IMR-90 (cell line): ENCODE data around the gene PAK5. TPM values are rescaled to one million over a fixed set of nuclear protein-coding genes. Genes with fewer than 3 reads are reported as not detected.

Experiments
- ATAC-seq: fragments of 200-7000 bp; cut with Tn5 transposase; 2 replicates; pipeline ENCODE4 v1.9.1; 2020; ENCODE audit warnings: low read depth, mild to moderate bottlenecking, moderate library complexity
- BruUV-seq: library from RNA; stranded (reverse); fragments of 400-500 nt; replicated peaks from 2 replicates; lab custom pipeline; 2021; lab: Mats Ljungman, UMichigan
- CTCF ChIA-PET: fragments of 300-600 bp; formaldehyde crosslinking; extraction: SDS; loops from one replicate; lab custom pipeline; 2021; ENCODE audit warnings: antibody characterized with exemption; lab: Yijun Ruan, JAX
- POLR2A ChIA-PET: fragments of 300-600 bp; sonication (Branson Sonifier 250); formaldehyde crosslinking; loops from one replicate; lab custom pipeline; 2022; ENCODE audit warnings: antibody characterized with exemption; ENCODE audit not compliant: unreplicated experiment; lab: Charles Lee
- DNase-seq: peaks from one replicate; pipeline ENCODE4 v3.0.0; 2013
- H2AFZ ChIP-seq: replicated peaks from 2 replicates; pipeline ENCODE3; 2013; ENCODE audit warnings: low read length, mild to moderate bottlenecking; ENCODE audit not compliant: poor library complexity
- H2AK5ac ChIP-seq: 2 replicates; pipeline ENCODE4 v1.6.1; 2013; ENCODE audit warnings: low read depth, low read length, inconsistent platforms
- H2AK9ac ChIP-seq: replicated peaks from 2 replicates; pipeline ENCODE3; 2013; ENCODE audit warnings: mild to moderate bottlenecking, low read depth, low read length, moderate library complexity; ENCODE audit not compliant: poor library complexity
- H2BK120ac ChIP-seq: 2 replicates; pipeline ENCODE4 v1.6.1; 2013; ENCODE audit warnings: low read depth, low read length, inconsistent platforms
- H2BK15ac ChIP-seq: 3 replicates; pipeline ENCODE4 v1.6.1; 2013; ENCODE audit warnings: low read depth, low read length, inconsistent platforms
- H2BK20ac ChIP-seq: 2 replicates; pipeline ENCODE4 v1.6.1; 2013; ENCODE audit warnings: low read depth, mild to moderate bottlenecking, inconsistent platforms, low read length, moderate library complexity
- H2BK5ac ChIP-seq: 2 replicates; pipeline ENCODE4 v1.6.1; 2013; ENCODE audit warnings: mild to moderate bottlenecking, low read depth, low read length, inconsistent platforms; ENCODE audit not compliant: poor library complexity, severe bottlenecking
- H3K14ac ChIP-seq: replicated peaks from 2 replicates; pipeline ENCODE4 v1.6.1; 2013; ENCODE audit warnings: low read depth, low read length, inconsistent platforms
- H3K18ac ChIP-seq: 2 replicates; pipeline ENCODE4 v1.6.1; 2013; ENCODE audit warnings: low read depth, low read length, control low read depth
- H3K23ac ChIP-seq: 2 replicates; pipeline ENCODE4 v1.6.1; 2013; ENCODE audit warnings: low read depth, low read length, inconsistent platforms
- H3K27ac ChIP-seq: 2 replicates; pipeline ENCODE4 v1.5.1; 2013; ENCODE audit warnings: mild to moderate bottlenecking, control low read depth, low read length; ENCODE audit not compliant: insufficient read depth
- H3K27me3 ChIP-seq: 2 replicates; pipeline ENCODE4 v1.6.1; 2013; ENCODE audit warnings: low read length; ENCODE audit not compliant: control insufficient read depth, insufficient read depth
- H3K36me3 ChIP-seq: 2 replicates; pipeline ENCODE4 v1.6.1; 2013; ENCODE audit warnings: low read length, mixed read lengths; ENCODE audit not compliant: control insufficient read depth, insufficient read depth
- H3K4ac ChIP-seq: 2 replicates; pipeline ENCODE4 v1.6.1; 2013; ENCODE audit warnings: low read depth, low read length, inconsistent platforms
- H3K4me1 ChIP-seq: 2 replicates; pipeline ENCODE4 v1.6.1; 2013; ENCODE audit warnings: low read length, mixed read lengths; ENCODE audit not compliant: control insufficient read depth, insufficient read depth
- H3K4me2 ChIP-seq: 2 replicates; pipeline ENCODE4 v1.6.1; 2013; ENCODE audit warnings: low read depth, mild to moderate bottlenecking, control low read depth, low read length, moderate library complexity
- H3K4me3 ChIP-seq: 2 replicates; pipeline ENCODE4 v1.5.1; 2013; ENCODE audit warnings: low read depth, mild to moderate bottlenecking, control low read depth, low read length, moderate library complexity; ENCODE audit not compliant: insufficient read depth
- H3K56ac ChIP-seq: 2 replicates; pipeline ENCODE4 v1.6.1; 2013; ENCODE audit warnings: low read length, inconsistent platforms; ENCODE audit not compliant: insufficient read depth; ENCODE audit errors: extremely low read depth
- H3K79me1 ChIP-seq, 2 experiments: 2 replicates each; pipeline ENCODE4 v1.6.1; 2013; ENCODE audit warnings: low read length in 2 of 2, inconsistent platforms in 1 of 2, low read depth in 1 of 2
- H3K9ac ChIP-seq: 2 replicates; pipeline ENCODE4 v1.6.1; 2013; ENCODE audit warnings: low read depth, low read length, control low read depth
- H3K9me1 ChIP-seq: 2 replicates; pipeline ENCODE4 v1.6.1; 2013; ENCODE audit warnings: low read length, inconsistent platforms; ENCODE audit not compliant: insufficient read depth
- H3K9me3 ChIP-seq: 2 replicates; pipeline ENCODE4 v1.6.1; 2013; ENCODE audit warnings: low read length; ENCODE audit not compliant: control insufficient read depth, insufficient read depth
- H4K20me1 ChIP-seq: 2 replicates; pipeline ENCODE4 v1.6.1; 2013; ENCODE audit warnings: low read length, inconsistent platforms; ENCODE audit not compliant: insufficient read depth
- H4K5ac ChIP-seq: 2 replicates; pipeline ENCODE4 v1.6.1; 2013; ENCODE audit warnings: mild to moderate bottlenecking, low read depth, low read length, control low read depth
- H4K8ac ChIP-seq, 2 experiments: 2 replicates each; pipeline ENCODE4 v1.6.1; 2013; ENCODE audit warnings: low read depth in 2 of 2, low read length in 2 of 2, control low read depth in 1 of 2, inconsistent platforms in 1 of 2
- H4K91ac ChIP-seq: 2 replicates; pipeline ENCODE4 v1.6.1; 2013; ENCODE audit warnings: low read depth, low read length, inconsistent platforms; ENCODE audit not compliant: insufficient read depth
- CEBPB ChIP-seq: IDR thresholded peaks from 2 replicates; pipeline ENCODE4 v1.6.1; 2012; ENCODE audit warnings: low read depth, low read length, improper control_type of control experiment
- CHD1 ChIP-seq: IDR thresholded peaks from 2 replicates; pipeline ENCODE4 v1.6.1; 2012; ENCODE audit warnings: low read depth, low read length, improper control_type of control experiment
- FOS ChIP-seq: fragments of 150-350 bp; IDR thresholded peaks from 2 replicates; pipeline ENCODE4 v1.6.1; 2016; ENCODE audit warnings: low read depth, low read length
- MAFK ChIP-seq: IDR thresholded peaks from 2 replicates; pipeline ENCODE4 v1.6.1; 2012; ENCODE audit warnings: low read depth, low read length, improper control_type of control experiment
- MXI1 ChIP-seq: IDR thresholded peaks from 2 replicates; pipeline ENCODE4 v1.6.1; 2012; ENCODE audit warnings: low read depth, mild to moderate bottlenecking, low read length, moderate library complexity, borderline replicate concordance
- POLR2A ChIP-seq: IDR thresholded peaks from 2 replicates; pipeline ENCODE4 v1.6.1; 2012; ENCODE audit warnings: mild to moderate bottlenecking, low read depth, low read length
- RCOR1 ChIP-seq: IDR thresholded peaks from 2 replicates; pipeline ENCODE4 v1.6.1; 2012; ENCODE audit warnings: mild to moderate bottlenecking, low read length, improper control_type of control experiment; ENCODE audit not compliant: insufficient replicate concordance
- WGBS, 2 experiments: methylation state at CpG; one replicate each; pipeline versions ENCODE4 v1.1.5 to v1.1.7; 2013; ENCODE audit warnings: missing lambda C conversion rate in 2 of 2; ENCODE audit not compliant: insufficient read length in 1 of 2; ENCODE audit errors: extremely low coverage in 2 of 2; 5-methylcytosine and 5-hydroxymethylcytosine counted together
- dilution Hi-C: fragments of 300-500 bp; cut with HindIII; formaldehyde crosslinking; loops from one replicate; pipeline ENCODE4 v1.14.3; 2018; ENCODE audit warnings: low sequenced_read_pairs; ENCODE audit not compliant: unreplicated experiment
- in situ Hi-C: fragments of 300-500 bp; cut with MboI; formaldehyde crosslinking; loops from 3 replicates; pipeline ENCODE4 v1.14.3; 2019; ENCODE audit warnings: low sequenced_read_pairs, inconsistent platforms, mixed read lengths
- intact Hi-C: fragments of 100-400 bp; cut with micrococcal nuclease; formaldehyde crosslinking; loops from 2 replicates; pipeline ENCODE4 v1.10.0; 2022
- polyA plus RNA-seq, 3 experiments: library from polyadenylated mRNA; depleted of rRNA; stranded (reverse); fragments of >200 nt; gene quantifications; 2 replicates each; pipeline ENCODE4 v1.2.3, GENCODE V29; 2012; ENCODE audit warnings: low replicate concordance in 1 of 3
- total RNA-seq: library from RNA; depleted of rRNA; stranded (reverse); fragments of >200 nt; gene quantifications from 2 replicates; pipeline ENCODE4 v1.2.3, GENCODE V29; 2012
- TF ChIP-seq, protein P1 (sequence below): fragments of 150-350 bp; IDR thresholded peaks from 2 replicates; pipeline ENCODE4 v1.6.1; 2016; ENCODE audit warnings: low read depth, mild to moderate bottlenecking, low read length, moderate library complexity, borderline replicate concordance

The PAK5 gene
- total and polyA plus RNA-seq, 2 of the 4 experiments (the other 2 are of a cell fraction) = not detected

DNA sequence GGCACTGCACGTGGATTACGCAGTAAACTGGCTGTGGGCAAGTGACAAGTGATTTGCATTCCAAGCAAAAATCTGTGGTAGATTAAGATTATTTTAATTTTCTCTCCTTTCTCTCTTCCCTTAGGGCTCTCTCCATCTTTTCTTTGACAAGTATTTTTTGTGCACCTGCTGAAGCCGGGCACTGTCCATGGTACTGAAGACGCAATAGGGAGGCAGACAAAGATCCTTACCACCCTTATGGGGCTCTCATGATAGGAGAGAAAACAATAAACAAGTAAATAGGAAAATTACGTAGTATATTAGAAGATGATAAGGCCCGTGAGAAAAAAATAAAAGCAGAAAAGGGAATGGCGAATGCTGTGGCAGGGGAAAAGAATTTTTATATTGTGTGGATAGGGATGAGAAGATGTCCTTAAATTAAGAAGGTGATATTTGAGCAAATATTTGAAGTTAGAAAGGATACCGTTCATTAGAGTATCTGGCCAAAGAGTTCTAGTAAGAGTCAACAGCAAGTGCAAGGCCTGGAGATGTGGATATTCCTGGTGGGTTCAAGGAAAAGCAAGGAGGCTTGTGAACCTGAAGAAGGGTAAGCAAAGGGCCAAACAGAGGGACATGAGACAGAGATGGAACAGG is 178.5 kb downstream of the PAK5 start:
- Histone ChIP-seq H4K20me1 (no peaks in the 10 kb centered on the region), H4K5ac (no peak overlapping the region), H3K9me1 (no peaks in the 10 kb centered on the region), H3K9ac (no peak overlapping the region), H3K23ac (no peak overlapping the region), H2BK15ac (no peak overlapping the region), H3K36me3 (no peaks in the 10 kb centered on the region), H3K4me1 (no peaks in the 10 kb centered on the region), H4K8ac (no peak overlapping the region), H3K14ac (no peak overlapping the region), H3K79me1 (no peaks in the 10 kb centered on the region), H2AK9ac (no peak overlapping the region), H2BK20ac (no peak overlapping the region), H2BK5ac (no peak overlapping the region), H2BK120ac (no peak overlapping the region), H3K4ac (no peak overlapping the region), H3K18ac (no peak overlapping the region), H3K56ac (no peak overlapping the region), H4K91ac (no peak overlapping the region), H3K27me3 (no peaks in the 10 kb centered on the region), H3K4me2 (no peak overlapping the region), H2AFZ (no peak overlapping the region), H3K27ac (no peak overlapping the region), H3K9me3 (no peaks in the 10 kb centered on the region), H3K4me3 (no peak overlapping the region), H2AK5ac (no peak overlapping the region)
- WGBS, 2 experiments = 42 to 100% methylated on average over 1 to 3 of the region's 8 CpGs
- intact Hi-C loops = no loop called here
- ChIA-PET POLR2A (no interaction called here), CTCF (no interaction called here)
- BruUV-seq = no TSS peak
- in situ Hi-C loops = no loop called here
- dilution Hi-C loops = no loop called here
- DNase-seq (peak; percentile 20), ATAC-seq (no peak)
- peak; percentile 99 for TF ChIP-seq RCOR1
- no peak for TF ChIP-seq MXI1
- TF ChIP-seq MAFK = no peak
- no peak for TF ChIP-seq POLR2A
- no peak for TF ChIP-seq CHD1
- no peak for TF ChIP-seq FOS
- no peak for TF ChIP-seq CEBPB
- TF ChIP-seq, protein P1, sequence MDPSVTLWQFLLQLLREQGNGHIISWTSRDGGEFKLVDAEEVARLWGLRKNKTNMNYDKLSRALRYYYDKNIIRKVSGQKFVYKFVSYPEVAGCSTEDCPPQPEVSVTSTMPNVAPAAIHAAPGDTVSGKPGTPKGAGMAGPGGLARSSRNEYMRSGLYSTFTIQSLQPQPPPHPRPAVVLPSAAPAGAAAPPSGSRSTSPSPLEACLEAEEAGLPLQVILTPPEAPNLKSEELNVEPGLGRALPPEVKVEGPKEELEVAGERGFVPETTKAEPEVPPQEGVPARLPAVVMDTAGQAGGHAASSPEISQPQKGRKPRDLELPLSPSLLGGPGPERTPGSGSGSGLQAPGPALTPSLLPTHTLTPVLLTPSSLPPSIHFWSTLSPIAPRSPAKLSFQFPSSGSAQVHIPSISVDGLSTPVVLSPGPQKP = no peak
